GM21515 (cell line): ENCODE results near the gene CDKL5.

Source experiments
- ATAC-seq: cut with Tn5 transposase; IDR thresholded peaks from one replicate; pipeline ENCODE4 v1.9.1; 2021; ENCODE audit not compliant: unreplicated experiment

The CDKL5 gene

DNA sequence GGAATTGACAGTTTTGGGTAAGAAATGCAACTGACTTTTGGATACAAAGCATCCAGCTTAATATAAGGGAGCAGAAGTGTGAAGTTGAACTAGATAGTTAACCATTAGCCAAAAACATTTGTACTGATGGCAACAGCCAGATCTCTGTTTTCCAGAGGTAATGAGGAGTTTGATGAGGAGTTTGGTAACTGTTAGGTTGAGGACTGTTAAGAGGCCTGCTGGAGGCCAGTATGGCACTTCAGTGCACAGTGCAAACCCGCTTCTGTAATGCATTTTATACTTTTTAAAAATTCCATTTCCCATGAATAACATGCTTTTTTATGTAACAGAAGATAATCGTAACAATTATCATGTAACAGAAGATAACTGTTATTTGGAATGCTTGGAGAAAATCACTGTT is 30.0 kb downstream of the CDKL5 start:
- no peak for ATAC-seq

DNA sequence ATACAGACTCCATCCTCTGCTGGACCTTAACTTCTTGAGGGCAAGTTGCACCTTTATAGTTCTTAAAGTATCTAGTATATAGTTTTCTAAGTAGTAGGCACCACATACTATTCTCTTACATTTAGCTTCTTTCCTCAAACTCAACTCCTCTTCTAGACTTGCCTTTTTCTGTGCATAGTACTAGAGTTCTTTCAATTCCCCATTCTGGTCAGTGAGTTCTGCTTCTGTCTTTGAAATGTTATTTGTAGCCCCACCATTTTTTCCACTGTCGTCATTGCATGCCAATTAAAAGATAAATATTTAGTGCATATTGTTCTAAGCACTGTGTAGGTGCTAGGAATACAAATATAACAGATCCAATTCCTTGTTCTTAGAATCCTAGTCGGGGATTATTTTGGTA is 31.6 kb downstream of the CDKL5 start:
- no peak for ATAC-seq

DNA sequence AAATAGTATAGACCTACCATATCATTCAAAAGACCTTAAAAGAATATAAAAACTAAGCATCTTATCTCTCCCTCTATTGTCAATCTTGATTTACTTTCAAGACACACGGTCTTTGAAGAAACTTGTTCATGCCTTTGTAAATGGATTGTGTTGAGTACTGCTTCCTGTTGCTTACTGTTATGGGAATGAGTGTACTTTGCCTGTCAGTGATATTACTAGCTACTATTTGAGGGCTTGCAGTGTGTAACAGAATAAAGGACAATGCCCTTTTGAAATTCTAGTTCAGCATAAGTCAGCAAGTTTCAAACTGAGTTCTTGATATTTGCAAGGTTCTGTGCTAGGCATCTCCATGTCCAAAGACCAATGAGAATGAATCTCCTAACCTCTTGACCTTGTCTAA is 36.0 kb downstream of the CDKL5 start:
- no peak for ATAC-seq

DNA sequence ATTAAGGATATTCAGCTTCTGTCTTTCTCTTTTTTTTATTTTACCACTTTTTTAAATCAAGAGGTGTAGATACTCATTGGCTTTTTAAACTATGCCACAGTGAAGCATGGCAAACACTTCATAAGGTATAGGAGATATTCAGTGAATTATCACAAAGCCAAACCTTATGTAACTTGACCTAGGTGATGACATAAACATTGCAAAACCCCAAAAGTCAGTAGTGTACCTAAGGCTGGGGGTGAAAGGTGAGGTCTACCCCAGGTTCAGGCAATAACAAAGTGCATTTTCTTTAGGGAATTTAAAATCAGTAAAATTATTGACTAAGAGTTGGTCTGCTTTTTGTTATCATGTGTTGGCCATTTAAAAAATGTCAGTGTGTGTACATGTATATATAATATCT is 39.1 kb downstream of the CDKL5 start:
- ATAC-seq, result no peak

DNA sequence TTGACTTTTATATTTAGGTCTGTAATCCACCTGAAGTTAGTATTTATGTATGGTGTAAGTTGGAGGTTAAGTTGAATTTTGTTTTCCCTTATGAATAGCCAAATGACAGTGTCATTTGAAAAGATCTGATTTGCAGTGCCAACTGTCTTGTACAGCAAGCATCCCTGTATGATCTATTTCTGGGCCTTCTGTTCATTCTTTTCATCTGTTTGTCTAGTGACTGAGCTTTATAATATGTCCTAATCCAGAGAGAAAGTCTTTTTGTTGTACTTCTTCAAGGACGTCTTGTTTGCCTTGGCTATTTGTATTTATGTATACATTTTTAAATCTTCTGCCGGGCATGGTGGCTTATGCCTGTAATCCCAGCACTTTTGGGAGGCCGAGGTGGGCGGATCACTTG is 39.6 kb downstream of the CDKL5 start:
- no peak for ATAC-seq

DNA sequence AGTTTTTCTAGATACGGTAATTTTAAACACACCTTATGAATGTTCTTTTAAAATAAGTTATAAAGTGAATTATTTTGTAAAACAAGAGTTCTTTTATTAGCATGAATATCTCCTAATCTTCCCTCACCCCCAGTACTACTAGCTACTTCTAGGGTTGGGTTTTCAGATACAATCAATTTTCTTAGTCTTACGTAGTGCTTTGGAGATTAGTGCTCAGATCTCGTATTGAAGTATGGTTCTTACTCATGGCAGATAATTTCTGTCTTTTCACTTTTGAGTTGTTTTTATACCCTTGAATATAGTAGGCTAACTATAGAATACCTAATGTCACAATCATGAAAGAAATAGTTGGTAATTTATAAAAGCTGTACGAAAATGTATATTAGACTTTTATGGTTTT is 43.2 kb downstream of the CDKL5 start:
- no peak for ATAC-seq

DNA sequence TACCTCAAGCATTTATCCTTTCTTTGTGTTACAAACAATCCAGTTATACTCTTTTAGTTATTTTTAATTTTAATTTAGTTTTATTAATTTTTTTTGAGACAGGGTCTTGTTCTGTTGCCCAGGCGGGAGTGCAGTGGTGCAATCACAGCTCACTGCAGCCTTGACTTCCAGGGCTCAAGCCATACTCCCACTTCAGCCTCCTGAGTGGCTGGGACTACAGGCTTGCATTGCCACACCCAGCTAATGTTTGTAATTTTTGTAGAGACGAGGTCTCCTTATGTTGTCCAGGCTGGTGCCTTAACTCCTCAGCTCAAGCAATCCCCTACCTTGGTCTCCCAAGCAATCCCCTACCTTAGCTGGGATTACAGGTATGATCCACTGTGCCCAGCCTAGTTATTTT is 45.9 kb downstream of the CDKL5 start:
- ATAC-seq, result no peak

DNA sequence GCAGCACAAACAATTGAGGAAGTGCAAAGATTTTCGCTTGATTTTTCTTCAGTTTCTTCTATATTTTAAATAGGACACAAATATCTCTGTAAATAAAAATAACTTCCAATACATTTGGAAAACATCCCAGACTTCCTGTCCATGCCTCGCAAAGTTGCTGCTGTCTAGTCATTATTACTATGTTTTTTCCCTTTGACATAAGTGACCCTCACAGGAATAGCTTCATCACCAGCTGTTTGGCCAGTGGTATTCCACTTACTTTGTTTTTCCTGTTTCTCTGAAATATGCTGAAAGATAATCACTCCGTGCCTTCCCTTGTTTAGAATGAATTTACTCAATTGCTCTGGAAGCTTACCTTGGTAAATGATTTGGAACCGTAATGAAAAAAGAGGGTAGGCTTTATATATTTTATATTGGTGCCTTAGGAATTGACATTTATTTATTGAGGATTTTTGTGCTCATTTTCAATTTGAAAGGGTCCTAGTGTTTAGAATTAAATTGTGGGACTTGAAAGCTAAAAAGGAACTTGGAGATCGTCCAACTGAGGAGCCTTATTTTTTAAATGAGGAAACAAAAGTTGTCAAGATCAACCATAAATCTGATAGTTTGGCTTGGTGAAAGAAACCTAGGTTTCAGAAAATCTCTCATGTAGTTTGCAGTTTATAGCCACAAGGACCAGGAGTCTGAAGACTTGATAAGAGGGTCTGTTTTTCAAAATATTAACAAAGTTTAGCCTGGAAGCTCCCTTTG is 65.6 kb downstream of the CDKL5 start:
- ATAC-seq, result no peak

DNA sequence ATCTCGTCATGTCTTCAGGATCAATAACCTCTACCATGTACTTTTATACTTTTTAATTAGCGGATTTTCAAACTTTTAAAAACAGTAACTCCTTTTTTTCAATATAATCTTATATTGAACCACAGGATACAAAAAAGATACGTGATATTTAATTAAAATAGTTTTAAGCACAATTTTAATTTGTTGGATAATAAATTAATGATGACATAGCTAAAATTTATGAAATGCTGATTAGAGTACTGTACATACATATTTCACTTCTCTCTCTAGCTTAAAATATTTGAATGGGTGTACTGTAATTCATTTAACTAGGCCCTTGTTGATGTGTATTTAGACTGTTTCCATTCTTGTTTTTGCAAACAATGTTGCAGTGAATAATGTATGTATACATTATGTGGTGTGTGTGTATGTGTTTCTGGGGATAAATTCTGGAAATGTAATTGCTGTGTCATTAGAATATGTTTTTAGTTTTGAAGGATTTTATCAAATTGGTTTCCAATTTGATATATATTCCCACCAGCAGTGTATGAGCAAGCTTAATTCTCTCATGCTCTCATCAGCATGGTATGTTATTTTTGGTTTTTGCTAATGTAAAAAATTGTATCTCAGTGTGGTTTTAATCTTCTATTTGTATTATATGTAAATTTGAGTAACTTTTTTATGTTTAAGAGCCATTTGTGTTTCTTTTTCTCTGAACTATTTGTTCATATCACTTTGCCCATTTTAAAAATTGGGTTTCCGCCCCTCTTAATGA is 66.4 kb downstream of the CDKL5 start:
- ATAC-seq, result no peak

DNA sequence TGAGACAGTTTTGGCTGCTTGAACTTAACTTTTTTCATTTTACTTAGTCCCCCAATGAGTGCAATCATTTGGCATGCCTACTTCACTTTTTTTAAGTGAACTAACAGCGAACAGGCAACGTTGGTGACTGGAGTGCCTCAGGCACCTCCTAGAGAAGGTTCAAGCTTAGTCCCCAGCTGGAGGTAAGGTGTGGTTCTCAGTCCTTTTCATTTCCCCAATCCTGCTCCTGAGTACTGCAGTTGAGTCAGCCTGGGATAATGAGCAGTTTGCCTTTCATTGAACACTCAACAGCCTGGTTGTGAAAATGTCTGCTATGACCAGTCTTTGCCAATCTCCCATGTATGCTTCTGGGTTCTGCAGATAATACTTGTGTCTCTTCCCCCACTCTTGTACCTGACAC is 109.5 kb downstream of the CDKL5 start:
- ATAC-seq, result no peak

DNA sequence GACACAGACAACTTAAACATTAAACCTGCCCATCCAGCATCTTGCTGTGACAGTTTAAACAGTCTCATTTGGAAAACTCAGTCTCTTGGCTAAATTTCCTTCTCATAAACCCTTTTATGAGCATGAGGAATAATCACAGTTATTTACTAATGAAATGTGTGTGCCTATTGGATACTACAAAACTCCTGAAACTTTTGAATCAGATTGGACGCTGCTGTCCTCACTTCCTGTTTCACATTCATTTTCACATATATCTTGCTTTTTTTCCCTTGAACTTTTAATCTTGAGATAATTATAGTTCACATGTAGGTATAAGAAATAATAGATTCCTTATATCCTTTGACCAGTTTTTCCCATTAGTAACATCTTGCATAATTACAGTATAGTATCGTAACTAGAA is 111.7 kb downstream of the CDKL5 start:
- ATAC-seq, result no peak

DNA sequence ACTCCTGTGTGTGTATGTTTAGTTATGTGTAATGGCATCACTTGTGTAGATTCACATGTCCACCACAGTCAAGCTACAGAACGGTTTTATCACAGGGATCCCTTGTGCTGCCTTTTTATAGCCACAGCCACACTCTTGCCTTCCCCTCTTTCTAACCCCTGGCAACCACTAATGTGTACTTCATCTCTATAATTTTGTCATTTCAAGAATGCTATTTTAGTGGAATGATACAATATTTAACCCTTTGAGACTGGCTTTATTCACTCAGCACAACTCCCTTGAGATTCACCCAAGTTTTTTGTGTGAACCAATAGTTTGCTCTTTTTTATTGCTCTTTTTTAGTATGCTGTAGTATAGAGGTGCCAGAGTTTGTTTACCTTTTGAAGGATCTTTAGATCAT is 112.1 kb downstream of the CDKL5 start:
- ATAC-seq, result no peak

DNA sequence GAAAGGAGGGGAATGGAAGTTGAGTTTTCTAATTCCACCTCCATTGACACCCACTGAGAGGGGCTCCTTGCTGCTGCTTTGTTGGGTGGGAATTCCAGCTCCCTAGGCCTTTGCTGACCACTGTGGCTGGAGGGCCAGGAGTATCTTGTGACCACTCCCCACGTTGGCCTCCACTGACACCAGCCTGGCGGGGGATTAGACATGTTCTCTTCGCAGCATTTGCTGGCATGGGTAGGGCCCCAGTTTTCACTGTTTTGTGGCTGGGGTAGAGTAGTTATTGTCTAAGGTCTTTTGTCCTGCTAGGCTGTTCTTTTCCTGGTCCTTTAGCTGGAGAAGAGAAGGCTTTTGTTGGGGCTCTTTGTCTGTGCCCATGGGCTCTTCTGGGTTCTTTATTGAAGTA is 116.7 kb downstream of the CDKL5 start:
- ATAC-seq, result no peak

DNA sequence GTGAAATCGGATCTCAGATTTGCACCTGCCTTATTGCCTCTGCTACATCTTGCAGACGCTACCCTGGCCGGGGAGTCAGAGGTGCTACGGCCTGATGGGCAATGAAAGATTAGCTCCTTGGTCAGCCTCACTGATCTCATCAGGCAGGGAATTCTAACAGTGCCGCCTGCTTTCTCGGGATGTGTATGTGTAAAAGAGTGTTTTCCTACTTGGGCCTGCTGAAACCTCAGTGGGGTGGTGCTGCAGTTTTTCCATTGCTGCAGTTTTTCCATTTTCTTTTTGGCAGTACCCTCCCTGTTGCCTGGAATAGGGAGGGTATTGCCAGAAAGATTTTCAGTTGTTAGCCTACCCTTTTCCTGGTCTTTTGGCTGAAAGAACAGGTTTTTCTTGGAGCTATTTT is 117.5 kb downstream of the CDKL5 start:
- no peak for ATAC-seq

DNA sequence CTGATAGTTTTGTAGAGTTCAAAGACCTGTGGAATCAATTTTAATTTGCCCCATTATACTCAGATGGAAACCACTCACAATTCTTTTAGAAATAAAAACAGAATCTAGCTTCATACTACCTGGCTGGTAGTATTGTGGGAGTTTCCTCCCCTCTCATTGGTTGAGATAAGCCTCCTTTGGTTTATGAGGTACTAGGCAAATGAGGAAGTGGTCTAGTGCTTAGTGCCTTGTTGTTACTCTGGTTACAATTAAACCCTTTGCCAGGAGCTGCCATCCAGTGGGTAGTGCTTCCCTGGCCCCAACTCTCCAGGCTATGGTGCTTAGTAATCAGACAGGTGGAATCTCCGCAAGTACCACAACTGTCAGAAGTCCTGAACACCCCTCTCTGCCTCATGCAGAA is 118.3 kb downstream of the CDKL5 start:
- no peak for ATAC-seq

DNA sequence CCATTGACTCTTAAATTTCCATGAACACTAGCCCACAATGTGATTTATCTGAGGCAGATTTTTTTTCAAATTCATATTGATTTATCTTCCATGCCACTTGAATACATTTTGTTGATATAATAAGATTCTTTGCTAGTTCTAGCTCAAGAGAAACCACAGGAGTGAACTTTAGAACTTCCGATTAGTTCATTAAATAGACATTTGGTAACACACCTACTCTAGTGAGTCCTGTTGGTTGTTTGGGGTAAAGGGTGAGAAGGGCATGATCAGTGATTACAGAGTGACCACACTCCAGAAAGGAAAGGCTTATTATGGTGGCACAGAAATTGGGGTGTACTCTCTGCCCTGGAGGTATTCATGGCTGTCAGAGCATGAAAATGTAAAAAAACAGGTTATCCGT is 120.4 kb downstream of the CDKL5 start:
- no peak for ATAC-seq

DNA sequence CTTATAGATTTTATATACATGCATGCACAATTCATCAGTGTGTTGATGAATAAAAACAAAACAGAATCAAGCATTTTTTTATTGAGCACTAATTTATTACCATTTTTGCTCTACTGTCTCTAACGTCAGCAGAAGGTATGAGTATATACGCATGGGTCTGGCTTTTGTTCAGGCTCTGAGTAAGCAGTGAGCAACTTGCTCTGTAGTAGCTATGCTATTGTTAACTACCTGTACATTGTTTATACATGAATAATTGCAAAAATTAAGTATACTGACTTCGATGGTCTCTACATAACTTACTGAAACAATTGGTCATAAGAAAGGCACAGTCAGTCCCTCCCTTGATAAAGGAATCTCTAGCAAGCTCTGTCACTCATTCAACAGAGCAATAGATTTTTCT is 123.6 kb downstream of the CDKL5 start:
- no peak for ATAC-seq

DNA sequence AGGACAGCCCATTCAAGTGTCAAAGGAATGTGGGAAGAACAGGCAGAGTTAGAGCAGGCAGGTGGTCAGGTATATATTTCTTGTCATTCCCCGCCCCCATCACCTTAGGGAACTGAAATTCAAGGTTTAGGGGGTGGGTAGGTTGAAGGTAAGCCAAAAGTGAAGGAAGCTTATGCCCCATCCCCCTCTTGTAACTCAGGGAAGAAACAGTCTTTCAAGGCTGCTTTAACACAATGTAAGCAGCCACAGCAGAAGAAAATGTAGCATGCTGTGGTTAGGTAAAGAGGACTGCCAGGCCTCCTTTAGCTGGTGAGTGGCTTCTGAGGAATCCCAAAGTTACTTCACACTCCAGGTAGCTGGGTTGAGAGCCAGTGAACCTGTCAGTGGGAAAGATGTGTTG is 124.2 kb downstream of the CDKL5 start:
- no peak for ATAC-seq

DNA sequence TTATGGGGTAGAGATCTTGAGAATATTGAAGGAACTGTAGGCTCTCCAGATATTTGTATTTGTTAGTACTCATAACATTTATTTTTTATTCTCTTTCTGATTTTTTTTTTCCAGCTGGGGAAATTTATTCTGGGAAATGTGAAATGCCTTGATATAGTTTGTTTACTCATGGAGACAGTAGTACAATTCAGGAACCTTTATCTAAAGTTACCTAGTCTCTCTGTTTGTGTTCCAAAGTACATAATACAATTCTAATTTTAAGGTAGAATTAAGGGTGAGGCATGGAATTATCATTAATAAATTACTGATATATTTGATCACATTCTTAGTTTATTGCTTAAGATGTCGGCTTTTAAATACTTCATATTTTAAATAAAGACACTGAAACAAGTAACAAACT is 132.5 kb downstream of the CDKL5 start:
- ATAC-seq, result no peak

DNA sequence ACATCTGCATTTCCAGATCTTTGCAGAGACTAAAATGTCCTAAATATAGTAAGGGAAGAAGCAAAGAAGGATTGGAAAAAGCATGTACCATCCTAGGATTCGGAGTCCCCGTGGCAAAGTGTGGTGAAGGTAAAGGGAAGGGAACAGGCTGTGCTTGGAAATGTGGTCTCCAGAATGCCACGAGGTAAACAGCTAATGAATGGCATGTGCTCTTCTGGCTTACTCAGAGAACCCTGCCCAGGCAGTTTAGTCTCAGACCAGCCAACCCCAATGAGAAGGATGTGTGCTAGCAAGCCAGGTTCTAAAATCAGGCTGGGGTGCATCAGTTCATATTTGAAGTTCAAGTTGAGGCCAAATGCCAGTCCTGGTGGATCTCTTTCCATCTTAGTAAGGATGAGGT is 133.4 kb downstream of the CDKL5 start:
- no peak for ATAC-seq

DNA sequence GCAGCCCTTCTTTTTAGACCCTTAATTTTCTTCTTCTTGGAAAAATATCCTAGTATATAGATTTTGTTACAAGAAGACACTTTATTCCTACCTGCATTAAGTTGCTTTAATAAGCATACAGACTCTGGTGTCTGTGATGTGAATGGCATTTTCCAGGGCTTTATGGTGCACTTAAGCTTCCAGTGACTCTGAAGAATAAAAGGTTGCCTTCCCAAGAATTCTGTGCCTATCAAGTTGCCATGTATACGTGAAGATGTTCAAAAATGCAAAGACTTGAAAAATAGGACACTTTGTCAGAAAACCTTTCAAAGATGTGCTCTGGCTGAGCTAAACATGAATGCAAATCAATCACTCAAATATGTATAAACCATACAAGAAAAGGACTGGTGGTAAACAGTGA is 135.6 kb downstream of the CDKL5 start:
- no peak for ATAC-seq

DNA sequence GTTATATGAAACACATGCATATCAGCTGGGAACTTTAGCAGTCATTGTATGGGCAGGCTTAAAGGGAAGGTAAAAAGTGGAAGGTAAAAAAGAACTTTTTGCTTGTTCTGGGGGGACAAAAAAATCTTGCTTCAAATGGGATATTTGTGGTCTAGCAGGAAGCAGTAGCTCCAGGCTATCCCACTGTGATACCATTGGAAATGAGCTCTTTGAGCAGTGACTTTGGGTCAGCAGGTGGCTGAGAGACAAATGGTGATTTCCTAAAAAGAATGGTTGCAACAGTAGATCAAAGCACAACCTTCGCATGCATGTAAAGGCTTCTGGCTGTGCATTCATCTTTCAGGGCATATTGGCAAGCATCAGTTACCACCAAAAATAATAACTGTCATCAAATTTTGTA is 140.3 kb downstream of the CDKL5 start:
- ATAC-seq, result no peak

DNA sequence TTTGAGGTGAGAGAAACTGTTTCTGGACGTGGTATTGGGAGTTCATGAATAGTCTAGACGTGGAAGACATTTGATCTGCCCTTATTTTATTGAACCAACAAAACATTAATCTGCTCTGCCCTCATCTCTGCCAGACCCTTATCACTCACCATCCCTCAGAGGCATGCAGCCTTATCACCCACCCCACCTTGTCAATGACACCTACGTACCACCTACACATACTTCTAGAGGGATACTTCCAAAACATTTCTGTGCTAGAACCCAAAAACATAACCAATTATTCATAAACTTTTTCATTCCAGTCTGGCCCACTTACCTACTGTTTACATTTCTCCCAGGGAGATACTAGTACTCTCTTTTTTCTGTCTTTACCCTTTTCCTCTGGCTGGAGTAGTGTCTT is 141.3 kb downstream of the CDKL5 start:
- no peak for ATAC-seq
